Activated T-helper 2 cell treated with anti-CD3 and anti-CD28 coated beads, Interferon-gamma antibody, Interleukin-2, Interleukin-4, amounts not matched to agents 10 μg/mL and 5 μg/mL and 100 μg/mL, durations not matched to agents 14 hours and 24 hours and 36 hours (primary cell): ENCODE data around the gene TPBG. TPM values are rescaled to one million over a fixed set of nuclear protein-coding genes. Genes with fewer than 3 reads are reported as not detected.
A peak's percentile ranks its signal among the peaks of the same experiment; 100 is the strongest.

Experiments
- DNase-seq: peaks from one replicate; pipeline ENCODE4 v3.0.0; 2021; ENCODE audit warnings: low spot score
- H3K27ac Mint-ChIP-seq: one replicate; pipeline ENCODE4 v1.8.0; 2021; ENCODE audit warnings: mixed read lengths
- H3K27me3 Mint-ChIP-seq: one replicate; pipeline ENCODE4 v1.8.0; 2021; ENCODE audit warnings: low read depth, mixed read lengths
- H3K36me3 Mint-ChIP-seq: one replicate; pipeline ENCODE4 v1.8.0; 2021; ENCODE audit warnings: low read depth, mixed read lengths
- H3K4me1 Mint-ChIP-seq: one replicate; pipeline ENCODE4 v1.8.0; 2021; ENCODE audit warnings: low read depth, mixed read lengths
- H3K4me3 Mint-ChIP-seq: one replicate; pipeline ENCODE4 v1.8.0; 2021; ENCODE audit warnings: low read depth, mild to moderate bottlenecking, moderate library complexity, mixed read lengths
- H3K9me3 Mint-ChIP-seq: one replicate; pipeline ENCODE4 v1.8.0; 2021; ENCODE audit warnings: mixed read lengths
- intact Hi-C: fragments of 100-400 bp; cut with micrococcal nuclease; formaldehyde crosslinking; loops from one replicate; pipeline ENCODE4 v1.15.1; 2023
- total RNA-seq: library from RNA; stranded (reverse); gene quantifications from 2 replicates; pipeline ENCODE4 v1.2.3, GENCODE V29; 2022

TPBG gene
- total RNA-seq, 1 donor from 2014 or later, result not detected

DNA sequence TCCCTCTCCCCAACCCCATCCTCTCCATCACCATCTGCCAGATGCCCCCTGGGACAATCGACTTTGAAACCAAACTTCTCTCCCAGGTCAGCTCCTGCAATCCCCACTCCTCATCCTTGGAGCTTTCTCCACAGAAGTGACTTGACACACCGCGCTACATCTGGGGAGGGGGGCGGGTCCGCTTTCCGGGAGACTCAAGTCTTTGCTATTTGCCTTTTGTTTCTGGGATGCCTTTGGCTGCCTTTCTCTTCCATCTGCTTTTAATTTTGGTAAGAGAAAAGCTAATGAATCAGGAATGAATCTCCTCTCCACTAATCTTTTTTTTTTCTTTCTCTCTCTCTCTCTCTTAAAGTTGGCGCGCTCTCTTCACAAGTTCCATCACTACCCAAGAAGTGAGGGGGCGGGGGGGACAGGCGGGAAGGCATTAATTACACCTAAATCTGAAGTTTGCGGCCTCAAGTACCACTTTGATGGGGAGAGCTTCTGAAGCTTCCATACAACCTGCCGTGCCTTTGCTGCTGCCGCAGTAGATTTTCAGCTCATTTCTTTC, 664 bp upstream of the TPBG start:
- Mint-ChIP-seq H3K27ac (no peak overlapping the region), H3K9me3 (no peaks in the 10 kb centered on the region), H3K27me3 (peaks cover 62% of the 10 kb centered on the region), H3K4me3 (peak overlapping the region; percentile 11), H3K36me3 (no peaks in the 10 kb centered on the region), H3K4me1 (peaks cover 8% of the 10 kb centered on the region)
- intact Hi-C loops, result no loop called here
- no peak for DNase-seq

DNA sequence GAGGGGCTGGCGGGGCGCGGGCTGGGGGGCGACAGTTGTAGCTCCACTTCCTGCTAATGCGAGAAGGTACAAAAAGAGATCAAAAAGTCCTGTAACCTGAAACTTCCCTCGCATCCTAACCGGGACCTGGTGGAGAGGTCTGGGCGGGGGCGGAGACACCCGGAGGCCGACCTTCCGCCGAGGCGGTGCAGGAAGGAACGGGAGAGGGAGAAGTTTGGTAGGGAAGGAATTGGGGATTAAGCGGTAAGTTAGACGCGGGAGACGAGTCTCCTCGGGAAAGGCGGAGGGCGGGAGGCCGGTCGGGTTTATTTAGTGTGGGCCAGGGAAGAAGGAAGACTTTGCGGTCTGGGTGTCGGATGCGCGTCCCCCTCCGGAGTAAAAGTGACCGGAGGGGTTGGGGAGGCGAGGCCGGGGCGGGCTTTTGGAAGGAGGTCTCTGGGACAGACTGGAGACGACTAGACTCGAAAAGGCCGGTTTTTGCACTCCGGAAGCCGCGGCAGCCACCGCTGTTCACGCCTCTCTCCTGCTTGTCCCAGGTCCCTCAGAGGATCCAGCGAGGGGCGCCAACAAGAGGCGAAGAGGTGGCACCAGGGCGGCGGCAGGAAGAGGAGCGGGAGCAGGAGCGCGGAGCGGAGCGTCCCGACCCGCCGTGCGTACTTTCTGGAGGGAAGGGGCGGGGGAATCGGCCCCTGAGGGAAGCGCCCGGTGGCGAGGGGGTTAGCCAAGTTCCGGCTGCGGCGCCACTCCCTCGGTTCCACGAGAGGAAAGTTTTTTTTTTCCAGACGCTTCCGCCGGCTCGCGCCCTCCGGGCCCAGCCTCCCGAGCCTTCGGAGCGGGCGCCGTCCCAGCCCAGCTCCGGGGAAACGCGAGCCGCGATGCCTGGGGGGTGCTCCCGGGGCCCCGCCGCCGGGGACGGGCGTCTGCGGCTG, 734 bp downstream of the TPBG start:
- Mint-ChIP-seq H3K4me1 (peaks cover 8% of the 10 kb centered on the region), H3K27ac (no peak overlapping the region), H3K36me3 (no peaks in the 10 kb centered on the region), H3K27me3 (peaks cover 66% of the 10 kb centered on the region), H3K4me3 (peak overlapping the region; percentile 77), H3K9me3 (no peaks in the 10 kb centered on the region)
- no peak for DNase-seq
- intact Hi-C loops, result no loop called here

GRCh38 chr6:82365016-82365795, 1.6 kb downstream of the TPBG start:
- H3K27me3 Mint-ChIP-seq, result peaks cover 63% of the 10 kb centered on the region
- no peaks in the 10 kb centered on the region for H3K9me3 Mint-ChIP-seq
- H3K4me1 Mint-ChIP-seq, result peaks cover 8% of the 10 kb centered on the region
- H3K36me3 Mint-ChIP-seq, result no peaks in the 10 kb centered on the region
- H3K4me3 Mint-ChIP-seq, result peak overlapping the region; percentile 61
- no peak for DNase-seq
- no peak overlapping the region for H3K27ac Mint-ChIP-seq
- intact Hi-C loops, result no loop called here

GRCh38 chr6:82367704-82368103, 4.1 kb downstream of the TPBG start:
- no peak overlapping the region for H3K4me3 Mint-ChIP-seq
- H3K4me1 Mint-ChIP-seq, result peaks cover 8% of the 10 kb centered on the region
- intact Hi-C loops, result no loop called here
- no peaks in the 10 kb centered on the region for H3K36me3 Mint-ChIP-seq
- H3K27me3 Mint-ChIP-seq, result peaks cover 38% of the 10 kb centered on the region
- no peaks in the 10 kb centered on the region for H3K9me3 Mint-ChIP-seq
- H3K27ac Mint-ChIP-seq, result no peak overlapping the region
- DNase-seq, result no peak

DNA sequence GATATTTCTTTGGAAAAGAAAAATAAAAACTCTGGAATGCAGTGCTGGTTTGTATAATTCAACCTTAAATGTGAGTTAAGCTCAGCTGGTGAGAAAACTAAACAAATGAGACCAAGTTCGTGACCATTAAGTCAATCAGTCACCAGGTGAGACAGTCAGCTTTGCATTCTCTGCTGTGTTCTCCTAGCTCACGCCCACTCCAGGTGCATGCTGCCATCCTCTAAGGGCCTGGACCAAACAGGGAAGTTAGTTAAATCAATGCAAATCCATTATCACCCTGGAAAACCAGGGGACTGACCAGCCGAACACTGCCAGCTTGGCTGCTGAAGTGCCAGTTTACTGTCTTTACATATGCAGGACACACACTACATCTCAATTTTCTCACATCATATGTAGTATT, 7.2 kb downstream of the TPBG start:
- DNase-seq, result no peak
- peaks cover 15% of the 10 kb centered on the region for H3K27me3 Mint-ChIP-seq
- H3K4me1 Mint-ChIP-seq, result no peaks in the 10 kb centered on the region
- H3K9me3 Mint-ChIP-seq, result no peaks in the 10 kb centered on the region
- H3K27ac Mint-ChIP-seq, result no peak overlapping the region
- H3K4me3 Mint-ChIP-seq, result no peak overlapping the region
- intact Hi-C loops, result no loop called here
- no peaks in the 10 kb centered on the region for H3K36me3 Mint-ChIP-seq

GRCh38 chr6:82371799-82372546, 8.4 kb downstream of the TPBG start:
- intact Hi-C loops, result no loop called here
- Mint-ChIP-seq H3K9me3 (no peaks in the 10 kb centered on the region), H3K4me1 (no peaks in the 10 kb centered on the region)

GRCh38 chr6:82372656-82373055, 9.0 kb downstream of the TPBG start:
- intact Hi-C loops, result no loop called here
- Mint-ChIP-seq H3K4me1 (no peaks in the 10 kb centered on the region), H3K27me3 (peaks cover 5% of the 10 kb centered on the region)

More at GRCh38 chr6:82371799-82372546, 8.4 kb downstream of the TPBG start:
- no peak for DNase-seq
- H3K27ac Mint-ChIP-seq, result no peak overlapping the region
- H3K4me3 Mint-ChIP-seq, result no peak overlapping the region
- H3K36me3 Mint-ChIP-seq, result no peaks in the 10 kb centered on the region
- peaks cover 5% of the 10 kb centered on the region for H3K27me3 Mint-ChIP-seq

GRCh38 chr6:82374516-82374915, 10.9 kb downstream of the TPBG start:
- no peak for DNase-seq
- no peaks in the 10 kb centered on the region for H3K27me3 Mint-ChIP-seq
- H3K36me3 Mint-ChIP-seq, result no peaks in the 10 kb centered on the region
- no peak overlapping the region for H3K4me3 Mint-ChIP-seq
- H3K4me1 Mint-ChIP-seq, result no peaks in the 10 kb centered on the region
- H3K9me3 Mint-ChIP-seq, result no peaks in the 10 kb centered on the region
- intact Hi-C loops, result no loop called here
- no peak overlapping the region for H3K27ac Mint-ChIP-seq

More at GRCh38 chr6:82372656-82373055, 9.0 kb downstream of the TPBG start:
- no peak for DNase-seq
- H3K4me3 Mint-ChIP-seq, result no peak overlapping the region
- H3K27ac Mint-ChIP-seq, result no peak overlapping the region
- H3K9me3 Mint-ChIP-seq, result no peaks in the 10 kb centered on the region
- H3K36me3 Mint-ChIP-seq, result no peaks in the 10 kb centered on the region

- no peak for DNase-seq
- Mint-ChIP-seq H3K27me3 (no peaks in the 10 kb centered on the region), H3K9me3 (no peaks in the 10 kb centered on the region), H3K27ac (no peak overlapping the region), H3K4me3 (no peak overlapping the region), H3K4me1 (no peaks in the 10 kb centered on the region), H3K36me3 (no peaks in the 10 kb centered on the region)
- intact Hi-C loops, result no loop called here
Measured at GRCh38 chr6:82376636-82377035, 13.0 kb downstream of the TPBG start.

- no peaks in the 10 kb centered on the region for H3K9me3 Mint-ChIP-seq
Measured at GRCh38 chr6:82380566-82381185, 17.1 kb downstream of the TPBG start.

DNA sequence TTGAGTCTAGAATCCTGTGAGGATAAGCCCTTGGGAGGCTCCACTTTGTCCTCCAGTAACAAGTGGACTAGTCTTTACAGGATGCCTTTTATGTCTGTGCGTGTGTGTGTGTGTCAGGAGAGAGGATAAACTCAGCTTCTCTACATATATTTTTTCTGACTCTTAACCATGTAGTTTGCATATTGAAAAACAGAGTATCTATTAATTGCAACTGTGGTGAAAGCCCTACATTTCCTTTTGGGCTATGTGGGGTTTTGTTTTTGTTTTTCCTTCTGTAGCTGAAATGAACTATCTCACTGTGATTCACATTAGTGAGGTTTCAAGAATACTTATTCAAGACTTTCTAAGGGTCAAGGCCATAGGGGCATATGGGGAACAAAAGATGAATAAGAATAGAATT, 17.7 kb downstream of the TPBG start:
- Mint-ChIP-seq H3K36me3 (no peaks in the 10 kb centered on the region), H3K9me3 (no peaks in the 10 kb centered on the region), H3K27ac (no peak overlapping the region), H3K4me3 (no peak overlapping the region), H3K27me3 (no peaks in the 10 kb centered on the region), H3K4me1 (no peaks in the 10 kb centered on the region)
- DNase-seq, result no peak
- intact Hi-C loops, result no loop called here

More at GRCh38 chr6:82380566-82381185, 17.1 kb downstream of the TPBG start:
- intact Hi-C loops, result no loop called here
- H3K27ac Mint-ChIP-seq, result no peak overlapping the region
- no peak for DNase-seq
- no peaks in the 10 kb centered on the region for H3K4me1 Mint-ChIP-seq
- H3K36me3 Mint-ChIP-seq, result no peaks in the 10 kb centered on the region
- no peaks in the 10 kb centered on the region for H3K27me3 Mint-ChIP-seq
- no peak overlapping the region for H3K4me3 Mint-ChIP-seq

DNA sequence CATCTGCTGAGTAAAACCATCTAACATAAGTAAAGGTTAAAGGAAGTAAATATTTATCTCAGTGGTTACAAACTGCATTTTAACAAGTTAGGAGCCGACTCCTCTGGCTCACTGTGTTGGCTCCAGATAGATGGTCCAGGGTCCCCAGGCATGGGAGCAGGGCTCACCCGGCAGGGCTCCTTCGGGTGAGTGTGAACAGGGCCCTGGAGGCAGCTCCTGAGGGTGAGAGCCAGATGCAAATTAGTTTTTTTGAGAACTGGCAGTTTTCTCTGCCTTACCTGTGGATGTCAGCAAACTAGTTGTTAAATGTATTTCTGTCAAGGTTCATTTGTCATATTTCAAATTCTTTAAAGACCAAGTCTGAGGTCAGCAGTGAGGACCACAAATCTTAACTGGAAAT, 21.5 kb downstream of the TPBG start:
- no peaks in the 10 kb centered on the region for H3K36me3 Mint-ChIP-seq
- H3K4me1 Mint-ChIP-seq, result no peaks in the 10 kb centered on the region
- no peak for DNase-seq
- intact Hi-C loops, result no loop called here
- H3K27ac Mint-ChIP-seq, result no peak overlapping the region
- no peaks in the 10 kb centered on the region for H3K9me3 Mint-ChIP-seq
- H3K4me3 Mint-ChIP-seq, result no peak overlapping the region
- no peaks in the 10 kb centered on the region for H3K27me3 Mint-ChIP-seq
